ENCODE results near the gene CAMK1D. TPM values are rescaled to one million over a fixed set of nuclear protein-coding genes. Genes with fewer than 3 reads are reported as not detected.

The CAMK1D gene
- total RNA-seq, 1 donor from 2014 or later: 22.5 TPM

- ATAC-seq (no peak), DNase-seq (no peak)
- no peak for TF ChIP-seq CTCF (IDR thresholded peaks at IDR 0.05)
- Histone ChIP-seq H3K27ac (no peak overlapping the region), H3K36me3 (no peaks in the 10 kb centered on the region), H3K9me3 (no peaks in the 10 kb centered on the region), H3K27me3 (ENCODE audit: low read depth) (peaks cover 5% of the 10 kb centered on the region), H3K4me3 (no peak overlapping the region), H3K4me1 (no peaks in the 10 kb centered on the region)
- intact Hi-C loops (cut with DNase I): no loop called here
Measured at GRCh38 chr10:12547301-12547771, 198.0 kb downstream of the CAMK1D start.

- H3K27me3 ChIP-seq (ENCODE audit: low read depth): peaks cover 5% of the 10 kb centered on the region
- H3K9me3 ChIP-seq: no peaks in the 10 kb centered on the region
- DNase-seq (no peak), ATAC-seq (no peak)
- intact Hi-C loops (cut with DNase I): no loop called here
- no peak overlapping the region for H3K4me3 ChIP-seq
- no peak overlapping the region for H3K27ac ChIP-seq
- H3K4me1 ChIP-seq: no peaks in the 10 kb centered on the region
- TF ChIP-seq CTCF (IDR thresholded peaks at IDR 0.05): no peak
- H3K36me3 ChIP-seq: no peaks in the 10 kb centered on the region
Measured at GRCh38 chr10:12549297-12549696, 199.9 kb downstream of the CAMK1D start.

GRCh38 chr10:12550994-12551393 is 201.6 kb downstream of the CAMK1D start:
- H3K4me3 ChIP-seq: no peak overlapping the region
- no peak for ATAC-seq
- H3K27me3 ChIP-seq (ENCODE audit: low read depth): peaks cover 5% of the 10 kb centered on the region
- intact Hi-C loops (cut with DNase I): no loop called here
- no peak for TF ChIP-seq CTCF (IDR thresholded peaks at IDR 0.05)
- H3K4me1 ChIP-seq: no peaks in the 10 kb centered on the region
- H3K9me3 ChIP-seq: no peaks in the 10 kb centered on the region
- no peak overlapping the region for H3K27ac ChIP-seq
- DNase-seq: no peak
- no peaks in the 10 kb centered on the region for H3K36me3 ChIP-seq

GRCh38 chr10:12556039-12556438 is 206.7 kb downstream of the CAMK1D start:
- no peak for DNase-seq
- intact Hi-C loops (cut with DNase I): no loop called here
- no peaks in the 10 kb centered on the region for H3K4me1 ChIP-seq

GRCh38 chr10:12559578-12560178 is 210.3 kb downstream of the CAMK1D start:
- peak in 1 of 2 donors; percentile 78 for ATAC-seq
- no peak for DNase-seq
- no peaks in the 10 kb centered on the region for H3K27me3 ChIP-seq (ENCODE audit: low read depth)

More at GRCh38 chr10:12556039-12556438, 206.7 kb downstream of the CAMK1D start:
- no peak for ATAC-seq
- no peaks in the 10 kb centered on the region for H3K36me3 ChIP-seq
- H3K27me3 ChIP-seq (ENCODE audit: low read depth): peaks cover 5% of the 10 kb centered on the region
- H3K9me3 ChIP-seq: no peaks in the 10 kb centered on the region
- no peak overlapping the region for H3K4me3 ChIP-seq
- H3K27ac ChIP-seq: no peak overlapping the region
- TF ChIP-seq CTCF (IDR thresholded peaks at IDR 0.05): no peak

More at GRCh38 chr10:12559578-12560178, 210.3 kb downstream of the CAMK1D start:
- no peak overlapping the region for H3K4me3 ChIP-seq
- no peaks in the 10 kb centered on the region for H3K4me1 ChIP-seq
- H3K9me3 ChIP-seq: no peaks in the 10 kb centered on the region
- H3K27ac ChIP-seq: no peak overlapping the region
- intact Hi-C loops (cut with DNase I): no loop called here
- TF ChIP-seq CTCF (IDR thresholded peaks at IDR 0.05): no peak
- no peaks in the 10 kb centered on the region for H3K36me3 ChIP-seq
